Breast epithelium (tissue), 4 donors: ENCODE results near the gene SPATA6. TPM values are rescaled to one million over a fixed set of nuclear protein-coding genes. Genes with fewer than 3 reads are reported as not detected.
"Not testable (repeated sequence)": the region's sequence is repeated elsewhere in the genome, so short reads cannot be mapped to it uniquely, and the experiment has no call there.

ENCODE experiments used
- DNase-seq, 2 donors: peaks; one replicate each; pipeline ENCODE4 v3.0.0-alpha.2; 2019; ENCODE audit warnings: low spot score in 2 of 2
- H3K27ac ChIP-seq, 2 donors: fragments of 200-600 bp; sonication (generic) in 1 of 2; one replicate each; pipeline ENCODE4 v1.5.1; 2016 to 2019; ENCODE audit warnings: mild to moderate bottlenecking in 1 of 2
- H3K27me3 ChIP-seq, 2 donors: fragments of 200-600 bp; sonication (generic) in 1 of 2; one replicate each; pipeline versions ENCODE4 v1.5.1 to v1.6.0; 2017 to 2019; ENCODE audit warnings: control low read depth in 1 of 2, mild to moderate bottlenecking in 1 of 2
- H3K36me3 ChIP-seq: fragments of 200-600 bp; one replicate; pipeline ENCODE4 v1.5.1; 2019
- H3K4me1 ChIP-seq, 2 donors: fragments of 200-600 bp; sonication (generic); one replicate each; pipeline ENCODE4 v1.5.1; 2016 to 2019; ENCODE audit warnings: control low read depth in 1 of 2
- H3K4me3 ChIP-seq, 3 donors: fragments of 200-600 bp; sonication (generic); 1 replicate in 2 of 3; 2 replicates in 1 of 3; pipeline ENCODE4 v1.5.1; 2016 to 2019; ENCODE audit warnings: mild to moderate bottlenecking in 3 of 3, moderate library complexity in 2 of 3
- H3K9me3 ChIP-seq, 2 donors: fragments of 200-600 bp; sonication (generic) in 1 of 2; one replicate each; pipeline ENCODE4 v1.5.1; 2016 to 2019; ENCODE audit warnings: control low read depth in 1 of 2
- CTCF ChIP-seq, 3 donors: fragments of 450-650 bp; IDR thresholded peaks; one replicate each; pipeline ENCODE4 v1.5.1; 2016 to 2017; ENCODE audit warnings: antibody characterized with exemption in 3 of 3, mild to moderate bottlenecking in 3 of 3, moderate library complexity in 3 of 3
- POLR2A ChIP-seq: fragments of 450-650 bp; IDR thresholded peaks from one replicate; pipeline ENCODE4 v1.6.1; 2016; ENCODE audit warnings: antibody characterized with exemption, mild to moderate bottlenecking, moderate library complexity
- POLR2AphosphoS5 ChIP-seq, 3 donors: sonication (generic); formaldehyde crosslinking; IDR thresholded peaks; one replicate each; pipeline ENCODE4 v1.6.1; 2017; ENCODE audit warnings: antibody characterized with exemption in 3 of 3
- intact Hi-C: fragments of 100-400 bp; cut with DNase I; formaldehyde crosslinking; loops from one replicate; pipeline ENCODE4 v1.15.1; 2023; ENCODE audit warnings: low total_unique reads
- total RNA-seq, 3 donors: library from RNA; depleted of rRNA; stranded (reverse); fragments of >200 nt; gene quantifications; one replicate each; pipeline ENCODE4 v1.1.0, GENCODE V29; 2016

SPATA6 gene
- total RNA-seq, 3 donors from 2014 or later, result 25.6 to 43.3 (median 34.7) TPM

GRCh38 chr1:48462716-48463302, 9.2 kb downstream of the SPATA6 start:
- H3K27me3 ChIP-seq, result no peaks in the 10 kb centered on the region
- TF ChIP-seq CTCF (IDR thresholded peaks at IDR 0.05), result no peak
- no peak for TF ChIP-seq POLR2A
- TF ChIP-seq POLR2AphosphoS5 (IDR thresholded peaks at IDR 0.05), result no peak
- H3K4me1 ChIP-seq, result no peaks in the 10 kb centered on the region
- no peak overlapping the region for H3K27ac ChIP-seq
- intact Hi-C loops, result no loop called here
- DNase-seq, result no peak
- no peaks in the 10 kb centered on the region for H3K36me3 ChIP-seq
- H3K4me3 ChIP-seq, result no peak overlapping the region
- H3K9me3 ChIP-seq, result no peaks in the 10 kb centered on the region

- H3K36me3 ChIP-seq, result no peaks in the 10 kb centered on the region
- no peaks in the 10 kb centered on the region for H3K9me3 ChIP-seq
- intact Hi-C loops, result no loop called here
- H3K27me3 ChIP-seq, result no peaks in the 10 kb centered on the region
- no peak for DNase-seq
- no peaks in the 10 kb centered on the region for H3K4me1 ChIP-seq
- TF ChIP-seq CTCF (IDR thresholded peaks at IDR 0.05) (no peak), POLR2AphosphoS5 (IDR thresholded peaks at IDR 0.05) (no peak), POLR2A (no peak)
- no peak overlapping the region for H3K27ac ChIP-seq
- no peak overlapping the region for H3K4me3 ChIP-seq
Observed at GRCh38 chr1:48450505-48450904, 21.5 kb downstream of the SPATA6 start.

GRCh38 chr1:48448932-48449331, 23.1 kb downstream of the SPATA6 start:
- intact Hi-C loops, result no loop called here

GRCh38 chr1:48444186-48444585, 27.8 kb downstream of the SPATA6 start:
- H3K27me3 ChIP-seq, H3K4me3 ChIP-seq, H3K9me3 ChIP-seq, H3K36me3 ChIP-seq, intact Hi-C loops, H3K27ac ChIP-seq, DNase-seq, H3K4me1 ChIP-seq: not testable (repeated sequence)

More at GRCh38 chr1:48448932-48449331, 23.1 kb downstream of the SPATA6 start:
- Histone ChIP-seq H3K27me3 (no peaks in the 10 kb centered on the region), H3K27ac (no peak overlapping the region), H3K36me3 (no peaks in the 10 kb centered on the region), H3K4me3 (no peak overlapping the region), H3K4me1 (no peaks in the 10 kb centered on the region), H3K9me3 (peaks cover 0 to 4% of the 10 kb centered on the region in 2 donors)
- no peak for DNase-seq
- TF ChIP-seq CTCF (IDR thresholded peaks at IDR 0.05), result no peak
- no peak for TF ChIP-seq POLR2AphosphoS5 (IDR thresholded peaks at IDR 0.05)
- TF ChIP-seq POLR2A, result no peak

- no peak overlapping the region for H3K27ac ChIP-seq
- H3K4me3 ChIP-seq, result no peak overlapping the region
- no peaks in the 10 kb centered on the region for H3K27me3 ChIP-seq
- intact Hi-C loops, result loop anchor here (1.0 kb wide), 1 partner anchor 8 kb away; no protein-coding TSS in a partner anchor
- H3K9me3 ChIP-seq, result peaks cover 0 to 10% of the 10 kb centered on the region in 2 donors
- no peaks in the 10 kb centered on the region for H3K4me1 ChIP-seq
- no peak for DNase-seq
- TF ChIP-seq POLR2AphosphoS5 (IDR thresholded peaks at IDR 0.05), result no peak
- no peak for TF ChIP-seq CTCF (IDR thresholded peaks at IDR 0.05)
- TF ChIP-seq POLR2A, result no peak
- no peaks in the 10 kb centered on the region for H3K36me3 ChIP-seq
Observed at GRCh38 chr1:48442864-48443619, 29.0 kb downstream of the SPATA6 start.

- H3K9me3 ChIP-seq, H3K36me3 ChIP-seq, DNase-seq, H3K4me1 ChIP-seq, intact Hi-C loops, H3K4me3 ChIP-seq, H3K27ac ChIP-seq, H3K27me3 ChIP-seq: not testable (repeated sequence)
Observed at GRCh38 chr1:48440786-48441185, 31.2 kb downstream of the SPATA6 start.
